Loucy (cell line): ENCODE results near the gene TMEM60.

Experiments used
- CTCF ChIP-seq: fragments of 200-600 bp; sonication (generic); conservative IDR thresholded peaks from 2 replicates; pipeline ENCODE4 v1.5.1; 2014; ENCODE audit warnings: mild to moderate bottlenecking, antibody characterized with exemption, low read length
- EZH2phosphoT487 ChIP-seq: fragments of 200-600 bp; IDR thresholded peaks from 2 replicates; pipeline ENCODE4 v1.6.1; 2018; ENCODE audit warnings: antibody characterized with exemption, mild to moderate bottlenecking, moderate library complexity, borderline replicate concordance

- TF ChIP-seq CTCF (no peak), EZH2phosphoT487 (no peak)
Measured at GRCh38 chr7:77796960-77797359, 1.3 kb downstream of the TMEM60 start.
